ENCODE results near the gene INTS7.

DNA sequence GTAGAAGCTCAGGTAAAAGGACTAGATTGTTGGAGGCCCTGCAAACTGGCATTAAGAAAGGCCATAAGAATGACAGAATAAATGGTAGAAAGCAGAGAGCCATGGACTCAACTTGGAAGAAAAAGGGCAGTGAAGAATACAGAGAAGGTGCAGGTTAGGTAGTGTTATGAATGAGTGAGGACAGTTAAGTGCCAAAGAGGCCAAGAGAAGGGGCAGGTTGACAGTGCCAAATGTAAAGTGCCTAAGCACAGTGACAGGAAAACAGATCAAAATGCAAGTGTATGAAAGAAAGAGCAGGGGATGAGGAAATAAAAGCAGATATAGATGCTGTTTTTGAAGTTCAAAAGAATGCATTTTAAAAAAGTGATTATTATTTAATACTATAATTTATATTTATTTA is 43.7 kb downstream of the INTS7 start:
- TF ChIP-seq, protein P1, sequence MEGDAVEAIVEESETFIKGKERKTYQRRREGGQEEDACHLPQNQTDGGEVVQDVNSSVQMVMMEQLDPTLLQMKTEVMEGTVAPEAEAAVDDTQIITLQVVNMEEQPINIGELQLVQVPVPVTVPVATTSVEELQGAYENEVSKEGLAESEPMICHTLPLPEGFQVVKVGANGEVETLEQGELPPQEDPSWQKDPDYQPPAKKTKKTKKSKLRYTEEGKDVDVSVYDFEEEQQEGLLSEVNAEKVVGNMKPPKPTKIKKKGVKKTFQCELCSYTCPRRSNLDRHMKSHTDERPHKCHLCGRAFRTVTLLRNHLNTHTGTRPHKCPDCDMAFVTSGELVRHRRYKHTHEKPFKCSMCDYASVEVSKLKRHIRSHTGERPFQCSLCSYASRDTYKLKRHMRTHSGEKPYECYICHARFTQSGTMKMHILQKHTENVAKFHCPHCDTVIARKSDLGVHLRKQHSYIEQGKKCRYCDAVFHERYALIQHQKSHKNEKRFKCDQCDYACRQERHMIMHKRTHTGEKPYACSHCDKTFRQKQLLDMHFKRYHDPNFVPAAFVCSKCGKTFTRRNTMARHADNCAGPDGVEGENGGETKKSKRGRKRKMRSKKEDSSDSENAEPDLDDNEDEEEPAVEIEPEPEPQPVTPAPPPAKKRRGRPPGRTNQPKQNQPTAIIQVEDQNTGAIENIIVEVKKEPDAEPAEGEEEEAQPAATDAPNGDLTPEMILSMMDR (IDR thresholded peaks at IDR 0.05; ENCODE audit: poor library complexity) = no peak
- TF ChIP-seq EZH2phosphoT487 (IDR thresholded peaks at IDR 0.05; ENCODE audit: low read depth, severe bottlenecking, unreplicated experiment) (no peak), EZH2 (IDR thresholded peaks at IDR 0.05; ENCODE audit: borderline replicate concordance) (no peak)
